HepG2 (cell line): Measurements from ENCODE around the gene FITM1. TPM values are rescaled to one million over a fixed set of nuclear protein-coding genes. Genes with fewer than 3 reads are reported as not detected.

Experiments used
- CERS6 ChIP-seq: sonication (generic); formaldehyde crosslinking; IDR thresholded peaks from 2 replicates; pipeline ENCODE4 v1.5.0; 2020; ENCODE audit warnings: missing genetic modification reagents
- DRAP1 ChIP-seq: IDR thresholded peaks from 2 replicates; pipeline ENCODE4 v1.6.1; 2016; ENCODE audit warnings: missing genetic modification reagents, missing compliant biosample characterization
- MEIS2 ChIP-seq: sonication (generic); formaldehyde crosslinking; IDR thresholded peaks from 2 replicates; pipeline ENCODE4 v1.9.0; 2021; ENCODE audit warnings: mild to moderate bottlenecking, missing genetic modification reagents
- MLX ChIP-seq: IDR thresholded peaks from 2 replicates; pipeline ENCODE4 v1.6.1; 2016
- NR2C2 ChIP-seq: sonication (generic); formaldehyde crosslinking; IDR thresholded peaks from 2 replicates; pipeline ENCODE4 v1.4.0; 2020; ENCODE audit warnings: missing genetic modification reagents, mild to moderate bottlenecking, moderate library complexity, borderline replicate concordance
- PRDM10 ChIP-seq: sonication (generic); formaldehyde crosslinking; IDR thresholded peaks from 2 replicates; pipeline ENCODE4 v1.4.0; 2020; ENCODE audit warnings: low read depth, missing genetic modification reagents
- PRPF4 ChIP-seq: fragments of 200-400 bp; formaldehyde crosslinking; IDR thresholded peaks from 2 replicates; pipeline ENCODE4 v1.6.1; 2016; ENCODE audit warnings: low read length, low read depth; ENCODE audit not compliant: poor library complexity, severe bottlenecking
- XRCC5 ChIP-seq: fragments of 200-400 bp; formaldehyde crosslinking; optimal IDR thresholded peaks from 2 replicates; pipeline ENCODE3; 2017; ENCODE audit warnings: mild to moderate bottlenecking, low read length
- ZFP36L2 ChIP-seq: sonication (generic); formaldehyde crosslinking; IDR thresholded peaks from 2 replicates; pipeline ENCODE4 v1.4.0; 2020; ENCODE audit warnings: missing genetic modification reagents
- ZFYVE20 ChIP-seq: sonication (generic); formaldehyde crosslinking; IDR thresholded peaks from 2 replicates; pipeline ENCODE4 v1.8.0; 2023; ENCODE audit warnings: low read depth, mild to moderate bottlenecking, moderate library complexity, missing genetic modification reagents, borderline replicate concordance
- ZNF281 ChIP-seq: sonication (generic); formaldehyde crosslinking; IDR thresholded peaks from 2 replicates; pipeline ENCODE4 v1.4.0; 2020; ENCODE audit warnings: missing genetic modification reagents, borderline replicate concordance
- ZNF382 ChIP-seq: sonication (generic); formaldehyde crosslinking; IDR thresholded peaks from 2 replicates; pipeline ENCODE4 v1.5.0; 2020; ENCODE audit warnings: missing genetic modification reagents, mild to moderate bottlenecking, borderline replicate concordance
- ZNF720 ChIP-seq: sonication (generic); formaldehyde crosslinking; IDR thresholded peaks from 2 replicates; pipeline ENCODE4 v1.4.0; 2020; ENCODE audit warnings: missing genetic modification reagents
- ZNF747 ChIP-seq: sonication (generic); formaldehyde crosslinking; IDR thresholded peaks from 2 replicates; pipeline ENCODE4 v1.8.1; 2023; ENCODE audit warnings: missing genetic modification reagents, mild to moderate bottlenecking, borderline replicate concordance
- polyA plus RNA-seq, 8 experiments: library from polyadenylated mRNA; depleted of rRNA in 3 of 8; stranded (reverse) in 7 of 8; unstranded in 1 of 8; fragments of >200 nt; fragmentation: Illumina TruSeq in 4 of 8; extraction: Trizol in 4 of 8; gene quantifications; 2 replicates each; pipeline versions ENCODE4 v1.2.1 to v1.2.3, GENCODE V29; 2011 to 2016; ENCODE audit warnings: low read depth in 4 of 8, missing spikeins in 1 of 8, mixed read lengths in 1 of 8; ENCODE audit not compliant: insufficient read depth in 1 of 8
- total RNA-seq, 5 experiments: library from RNA; depleted of rRNA; stranded (reverse); fragments of >200 nt; fragmentation: Illumina TruSeq; extraction: Trizol; gene quantifications; 2 replicates each; pipeline ENCODE4 v1.2.3, GENCODE V29; 2016; ENCODE audit warnings: low read depth in 1 of 5
- TF ChIP-seq, protein P1 (sequence below): sonication (generic); formaldehyde crosslinking; IDR thresholded peaks from 2 replicates; pipeline ENCODE4 v1.4.0; 2020; ENCODE audit warnings: missing genetic modification reagents, mild to moderate bottlenecking, borderline replicate concordance

FITM1 gene
- total and polyA plus RNA-seq, 2 of the 13 experiments (the other 11 are each of a cell fraction or from before 2014, with no cell fraction given) = 2.7 to 5.8 TPM

GRCh38 chr14:24093207-24093900 is 37.1 kb upstream of the FITM1 start (continued):
- TF ChIP-seq ZNF382 (CRISPR knock-in tag) (no peak), ZFP36L2 (CRISPR knock-in tag) (peak; percentile 56; the same call in 1 of the 2 replicates), NR2C2 (CRISPR knock-in tag) (0 out of 2 replicates have a peak, but pooled peaks have one; percentile 10), MEIS2 (CRISPR knock-in tag) (peak; percentile 4; the same call in 1 of the 2 replicates), XRCC5 (no peak), ZNF747 (CRISPR knock-in tag) (no peak), MLX (CRISPR knock-in tag) (no peak), ZNF720 (CRISPR knock-in tag) (0 out of 2 replicates have a peak, but pooled peaks have one; percentile 14), ZNF281 (CRISPR knock-in tag) (0 out of 2 replicates have a peak, but pooled peaks have one; percentile 5), CERS6 (CRISPR knock-in tag) (0 out of 2 replicates have a peak, but pooled peaks have one; percentile 53), ZFYVE20 (CRISPR knock-in tag) (0 out of 2 replicates have a peak, but pooled peaks have one; percentile 40), PRDM10 (CRISPR knock-in tag) (no peak), DRAP1 (CRISPR knock-in tag) (no peak), PRPF4 (peak; percentile 87)
- TF ChIP-seq, protein P1, sequence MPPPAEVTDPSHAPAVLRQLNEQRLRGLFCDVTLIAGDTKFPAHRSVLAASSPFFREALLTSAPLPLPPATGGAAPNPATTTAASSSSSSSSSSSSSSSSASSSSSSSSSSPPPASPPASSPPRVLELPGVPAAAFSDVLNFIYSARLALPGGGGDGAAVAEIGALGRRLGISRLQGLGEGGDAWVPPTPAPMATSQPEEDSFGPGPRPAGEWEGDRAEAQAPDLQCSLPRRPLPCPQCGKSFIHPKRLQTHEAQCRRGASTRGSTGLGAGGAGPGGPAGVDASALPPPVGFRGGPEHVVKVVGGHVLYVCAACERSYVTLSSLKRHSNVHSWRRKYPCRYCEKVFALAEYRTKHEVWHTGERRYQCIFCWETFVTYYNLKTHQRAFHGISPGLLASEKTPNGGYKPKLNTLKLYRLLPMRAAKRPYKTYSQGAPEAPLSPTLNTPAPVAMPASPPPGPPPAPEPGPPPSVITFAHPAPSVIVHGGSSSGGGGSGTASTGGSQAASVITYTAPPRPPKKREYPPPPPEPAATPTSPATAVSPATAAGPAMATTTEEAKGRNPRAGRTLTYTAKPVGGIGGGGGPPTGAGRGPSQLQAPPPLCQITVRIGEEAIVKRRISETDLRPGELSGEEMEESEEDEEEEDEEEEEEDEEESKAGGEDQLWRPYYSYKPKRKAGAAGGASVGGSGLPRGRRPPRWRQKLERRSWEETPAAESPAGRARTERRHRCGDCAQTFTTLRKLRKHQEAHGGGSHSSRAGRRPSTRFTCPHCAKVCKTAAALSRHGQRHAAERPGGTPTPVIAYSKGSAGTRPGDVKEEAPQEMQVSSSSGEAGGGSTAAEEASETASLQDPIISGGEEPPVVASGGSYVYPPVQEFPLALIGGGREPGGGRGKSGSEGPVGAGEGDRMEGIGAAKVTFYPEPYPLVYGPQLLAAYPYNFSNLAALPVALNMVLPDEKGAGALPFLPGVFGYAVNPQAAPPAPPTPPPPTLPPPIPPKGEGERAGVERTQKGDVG (CRISPR knock-in tag) = peak; percentile 89; the same call in 1 of the 2 replicates
